HEK293 (cell line): ENCODE data around the gene UBE2J2.

ENCODE experiments used
- HOXA7 ChIP-seq: sonication (generic); formaldehyde crosslinking; IDR thresholded peaks from 2 replicates; pipeline ENCODE4 v1.8.1; 2022; ENCODE audit warnings: missing genetic modification reagents, borderline replicate concordance
- KLF7 ChIP-seq: fragments of 450-650 bp; formaldehyde crosslinking; IDR thresholded peaks from 2 replicates; pipeline ENCODE4 v1.5.1; 2016; ENCODE audit warnings: missing biosample characterization, missing genetic modification characterization, borderline replicate concordance
- SCRT1 ChIP-seq: fragments of 450-650 bp; formaldehyde crosslinking; IDR thresholded peaks from 2 replicates; pipeline ENCODE4 v1.5.1; 2016; ENCODE audit warnings: missing biosample characterization, missing genetic modification characterization, borderline replicate concordance
- SETDB1 ChIP-seq: IDR thresholded peaks from one replicate; pipeline ENCODE4 v1.6.1; 2017; ENCODE audit warnings: mild to moderate bottlenecking, low read length, moderate library complexity, mixed read lengths; ENCODE audit not compliant: insufficient read length
- SP2 ChIP-seq: fragments of 450-650 bp; formaldehyde crosslinking; IDR thresholded peaks from 2 replicates; pipeline ENCODE4 v1.5.1; 2016; ENCODE audit warnings: missing biosample characterization, missing genetic modification characterization
- ZFHX2 ChIP-seq: fragments of 450-650 bp; formaldehyde crosslinking; conservative IDR thresholded peaks from 2 replicates; pipeline ENCODE4 v1.5.1; 2016; ENCODE audit warnings: missing biosample characterization, missing genetic modification characterization
- ZNF10 ChIP-seq: fragments of 450-650 bp; formaldehyde crosslinking; IDR thresholded peaks from 2 replicates; pipeline ENCODE4 v1.5.1; 2017; ENCODE audit warnings: missing biosample characterization, missing genetic modification characterization
- ZNF132 ChIP-seq: fragments of 450-650 bp; formaldehyde crosslinking; IDR thresholded peaks from 2 replicates; pipeline ENCODE4 v1.5.1; 2017; ENCODE audit warnings: missing biosample characterization, missing genetic modification characterization, borderline replicate concordance
- ZNF16 ChIP-seq: fragments of 450-650 bp; formaldehyde crosslinking; IDR thresholded peaks from 2 replicates; pipeline ENCODE4 v1.5.1; 2016; ENCODE audit warnings: low read depth, missing biosample characterization, missing genetic modification characterization
- ZNF24 ChIP-seq: fragments of 450-650 bp; formaldehyde crosslinking; IDR thresholded peaks from 2 replicates; pipeline ENCODE4 v1.5.1; 2016; ENCODE audit warnings: missing biosample characterization, missing genetic modification characterization
- ZNF335 ChIP-seq: fragments of 450-650 bp; formaldehyde crosslinking; conservative IDR thresholded peaks from 2 replicates; pipeline ENCODE4 v1.5.1; 2016; ENCODE audit warnings: missing biosample characterization, missing genetic modification characterization
- ZNF404 ChIP-seq: fragments of 450-650 bp; formaldehyde crosslinking; IDR thresholded peaks from 2 replicates; pipeline ENCODE4 v1.5.1; 2017; ENCODE audit warnings: missing biosample characterization, missing genetic modification characterization
- ZNF423 ChIP-seq: fragments of 450-650 bp; formaldehyde crosslinking; IDR thresholded peaks from 2 replicates; pipeline ENCODE4 v1.5.1; 2016; ENCODE audit warnings: missing biosample characterization, missing genetic modification characterization
- ZNF433 ChIP-seq: fragments of 450-650 bp; formaldehyde crosslinking; IDR thresholded peaks from 2 replicates; pipeline ENCODE4 v1.5.1; 2016; ENCODE audit warnings: missing biosample characterization, missing genetic modification characterization, low read depth
- ZNF48 ChIP-seq: fragments of 450-650 bp; formaldehyde crosslinking; IDR thresholded peaks from 2 replicates; pipeline ENCODE4 v1.5.1; 2016; ENCODE audit warnings: missing biosample characterization, missing genetic modification characterization
- ZNF623 ChIP-seq: fragments of 450-650 bp; formaldehyde crosslinking; IDR thresholded peaks from 2 replicates; pipeline ENCODE4 v1.5.1; 2016; ENCODE audit warnings: missing biosample characterization, missing genetic modification characterization
- ZNF654 ChIP-seq: fragments of 450-650 bp; formaldehyde crosslinking; IDR thresholded peaks from 2 replicates; pipeline ENCODE4 v1.5.1; 2016; ENCODE audit warnings: low read depth, missing biosample characterization, missing genetic modification characterization
- ZNF658 ChIP-seq: fragments of 450-650 bp; formaldehyde crosslinking; IDR thresholded peaks from 2 replicates; pipeline ENCODE4; 2016; ENCODE audit warnings: missing biosample characterization, missing genetic modification characterization
- ZNF768 ChIP-seq: fragments of 450-650 bp; formaldehyde crosslinking; IDR thresholded peaks from 2 replicates; pipeline ENCODE4 v1.5.1; 2018; ENCODE audit warnings: missing biosample characterization, mild to moderate bottlenecking, missing genetic modification characterization
- ZNF843 ChIP-seq: fragments of 450-650 bp; formaldehyde crosslinking; IDR thresholded peaks from 2 replicates; pipeline ENCODE4 v1.5.1; 2016; ENCODE audit warnings: missing biosample characterization, missing genetic modification characterization
- ZSCAN23 ChIP-seq: fragments of 450-650 bp; formaldehyde crosslinking; IDR thresholded peaks from 2 replicates; pipeline ENCODE4 v1.5.1; 2016; ENCODE audit warnings: missing biosample characterization, missing genetic modification characterization
- TF ChIP-seq, protein P1 (sequence below): fragments of 450-650 bp; IDR thresholded peaks from 2 replicates; pipeline ENCODE4 v1.5.1; 2018; ENCODE audit warnings: missing biosample characterization, mild to moderate bottlenecking, missing genetic modification characterization
- TF ChIP-seq, protein P2 (sequence below): fragments of 450-650 bp; formaldehyde crosslinking; IDR thresholded peaks from 2 replicates; pipeline ENCODE4 v1.5.1; 2016; ENCODE audit warnings: missing biosample characterization, missing genetic modification characterization
- TF ChIP-seq, protein P3 (sequence below): fragments of 450-650 bp; formaldehyde crosslinking; IDR thresholded peaks from 2 replicates; pipeline ENCODE4 v1.5.1; 2017; ENCODE audit warnings: missing biosample characterization, missing genetic modification characterization
- TF ChIP-seq, protein P4 (sequence below): fragments of 450-650 bp; formaldehyde crosslinking; IDR thresholded peaks from 2 replicates; pipeline ENCODE4 v1.5.1; 2016; ENCODE audit warnings: missing biosample characterization, missing genetic modification characterization
- TF ChIP-seq, protein P5 (sequence below): fragments of 450-650 bp; formaldehyde crosslinking; IDR thresholded peaks from 2 replicates; pipeline ENCODE4 v1.5.1; 2016; ENCODE audit warnings: missing biosample characterization, missing genetic modification characterization
- TF ChIP-seq, protein P6 (sequence below): fragments of 450-650 bp; formaldehyde crosslinking; IDR thresholded peaks from 2 replicates; pipeline ENCODE4 v1.5.1; 2016; ENCODE audit warnings: missing biosample characterization, missing genetic modification characterization
- TF ChIP-seq, protein P7 (sequence below): fragments of 450-650 bp; formaldehyde crosslinking; IDR thresholded peaks from 2 replicates; pipeline ENCODE4 v1.5.1; 2016; ENCODE audit warnings: missing biosample characterization, missing genetic modification characterization

UBE2J2 gene

DNA sequence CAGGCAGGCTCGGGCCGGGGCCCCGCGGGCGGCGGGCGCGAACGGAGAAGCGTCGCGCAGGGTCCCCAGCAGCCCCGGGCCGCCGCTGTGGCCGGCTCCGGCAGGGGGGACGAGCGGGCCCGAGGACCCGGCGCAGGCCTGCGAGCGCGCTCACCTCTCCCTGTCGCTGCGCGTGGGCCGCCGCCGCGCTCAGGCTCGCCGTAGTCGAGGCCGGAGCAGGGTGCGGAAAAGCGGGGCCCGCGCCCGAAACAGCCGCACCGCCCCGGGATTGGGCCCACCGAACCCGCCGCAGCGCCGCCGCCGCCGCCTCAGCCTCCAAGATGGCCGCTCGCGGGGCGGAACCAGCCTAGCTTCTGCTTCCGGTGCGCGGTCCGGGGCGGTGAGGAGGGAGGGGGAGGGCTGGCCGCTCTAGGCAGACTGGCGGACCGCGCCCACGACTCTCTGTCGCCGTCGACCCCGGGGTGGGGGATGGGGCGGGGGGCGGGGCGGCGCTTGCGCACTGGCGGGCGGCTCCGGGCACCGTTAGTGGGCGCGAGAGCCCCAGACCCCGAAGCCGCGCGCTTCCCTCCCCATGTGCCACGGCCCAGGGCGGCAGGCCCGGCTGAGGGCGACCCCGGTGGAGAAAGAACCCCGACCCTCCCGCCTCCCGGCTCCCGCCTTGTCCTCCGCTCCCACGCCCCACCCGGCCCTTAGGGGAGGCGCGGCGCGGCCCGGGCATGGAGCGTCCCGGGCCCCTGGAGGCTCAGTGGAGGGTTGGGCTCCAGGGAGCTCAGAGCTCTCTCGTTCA lies at the start of gene UBE2J2 (continued):
- no peak for TF ChIP-seq SETDB1
- TF ChIP-seq ZNF423 (tag by site-specific recombination): no peak
- no peak for TF ChIP-seq SCRT1 (tag by site-specific recombination)
- no peak for TF ChIP-seq ZNF623 (tag by site-specific recombination)
- TF ChIP-seq, protein P1, sequence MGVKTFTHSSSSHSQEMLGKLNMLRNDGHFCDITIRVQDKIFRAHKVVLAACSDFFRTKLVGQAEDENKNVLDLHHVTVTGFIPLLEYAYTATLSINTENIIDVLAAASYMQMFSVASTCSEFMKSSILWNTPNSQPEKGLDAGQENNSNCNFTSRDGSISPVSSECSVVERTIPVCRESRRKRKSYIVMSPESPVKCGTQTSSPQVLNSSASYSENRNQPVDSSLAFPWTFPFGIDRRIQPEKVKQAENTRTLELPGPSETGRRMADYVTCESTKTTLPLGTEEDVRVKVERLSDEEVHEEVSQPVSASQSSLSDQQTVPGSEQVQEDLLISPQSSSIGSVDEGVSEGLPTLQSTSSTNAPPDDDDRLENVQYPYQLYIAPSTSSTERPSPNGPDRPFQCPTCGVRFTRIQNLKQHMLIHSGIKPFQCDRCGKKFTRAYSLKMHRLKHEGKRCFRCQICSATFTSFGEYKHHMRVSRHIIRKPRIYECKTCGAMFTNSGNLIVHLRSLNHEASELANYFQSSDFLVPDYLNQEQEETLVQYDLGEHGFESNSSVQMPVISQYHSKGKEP (tag by site-specific recombination): no peak
- TF ChIP-seq, protein P2, sequence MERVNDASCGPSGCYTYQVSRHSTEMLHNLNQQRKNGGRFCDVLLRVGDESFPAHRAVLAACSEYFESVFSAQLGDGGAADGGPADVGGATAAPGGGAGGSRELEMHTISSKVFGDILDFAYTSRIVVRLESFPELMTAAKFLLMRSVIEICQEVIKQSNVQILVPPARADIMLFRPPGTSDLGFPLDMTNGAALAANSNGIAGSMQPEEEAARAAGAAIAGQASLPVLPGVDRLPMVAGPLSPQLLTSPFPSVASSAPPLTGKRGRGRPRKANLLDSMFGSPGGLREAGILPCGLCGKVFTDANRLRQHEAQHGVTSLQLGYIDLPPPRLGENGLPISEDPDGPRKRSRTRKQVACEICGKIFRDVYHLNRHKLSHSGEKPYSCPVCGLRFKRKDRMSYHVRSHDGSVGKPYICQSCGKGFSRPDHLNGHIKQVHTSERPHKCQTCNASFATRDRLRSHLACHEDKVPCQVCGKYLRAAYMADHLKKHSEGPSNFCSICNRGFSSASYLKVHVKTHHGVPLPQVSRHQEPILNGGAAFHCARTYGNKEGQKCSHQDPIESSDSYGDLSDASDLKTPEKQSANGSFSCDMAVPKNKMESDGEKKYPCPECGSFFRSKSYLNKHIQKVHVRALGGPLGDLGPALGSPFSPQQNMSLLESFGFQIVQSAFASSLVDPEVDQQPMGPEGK (tag by site-specific recombination): peak; percentile 51
- no peak for TF ChIP-seq ZNF768 (tag by site-specific recombination)
- TF ChIP-seq, protein P3, sequence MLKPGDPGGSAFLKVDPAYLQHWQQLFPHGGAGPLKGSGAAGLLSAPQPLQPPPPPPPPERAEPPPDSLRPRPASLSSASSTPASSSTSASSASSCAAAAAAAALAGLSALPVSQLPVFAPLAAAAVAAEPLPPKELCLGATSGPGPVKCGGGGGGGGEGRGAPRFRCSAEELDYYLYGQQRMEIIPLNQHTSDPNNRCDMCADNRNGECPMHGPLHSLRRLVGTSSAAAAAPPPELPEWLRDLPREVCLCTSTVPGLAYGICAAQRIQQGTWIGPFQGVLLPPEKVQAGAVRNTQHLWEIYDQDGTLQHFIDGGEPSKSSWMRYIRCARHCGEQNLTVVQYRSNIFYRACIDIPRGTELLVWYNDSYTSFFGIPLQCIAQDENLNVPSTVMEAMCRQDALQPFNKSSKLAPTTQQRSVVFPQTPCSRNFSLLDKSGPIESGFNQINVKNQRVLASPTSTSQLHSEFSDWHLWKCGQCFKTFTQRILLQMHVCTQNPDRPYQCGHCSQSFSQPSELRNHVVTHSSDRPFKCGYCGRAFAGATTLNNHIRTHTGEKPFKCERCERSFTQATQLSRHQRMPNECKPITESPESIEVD (tag by site-specific recombination): no peak
- no peak for TF ChIP-seq KLF7 (tag by site-specific recombination)
- no peak for TF ChIP-seq ZSCAN23 (tag by site-specific recombination)
- TF ChIP-seq ZNF132: no peak
- TF ChIP-seq ZNF658 (tag by site-specific recombination): no peak
- TF ChIP-seq, protein P4, sequence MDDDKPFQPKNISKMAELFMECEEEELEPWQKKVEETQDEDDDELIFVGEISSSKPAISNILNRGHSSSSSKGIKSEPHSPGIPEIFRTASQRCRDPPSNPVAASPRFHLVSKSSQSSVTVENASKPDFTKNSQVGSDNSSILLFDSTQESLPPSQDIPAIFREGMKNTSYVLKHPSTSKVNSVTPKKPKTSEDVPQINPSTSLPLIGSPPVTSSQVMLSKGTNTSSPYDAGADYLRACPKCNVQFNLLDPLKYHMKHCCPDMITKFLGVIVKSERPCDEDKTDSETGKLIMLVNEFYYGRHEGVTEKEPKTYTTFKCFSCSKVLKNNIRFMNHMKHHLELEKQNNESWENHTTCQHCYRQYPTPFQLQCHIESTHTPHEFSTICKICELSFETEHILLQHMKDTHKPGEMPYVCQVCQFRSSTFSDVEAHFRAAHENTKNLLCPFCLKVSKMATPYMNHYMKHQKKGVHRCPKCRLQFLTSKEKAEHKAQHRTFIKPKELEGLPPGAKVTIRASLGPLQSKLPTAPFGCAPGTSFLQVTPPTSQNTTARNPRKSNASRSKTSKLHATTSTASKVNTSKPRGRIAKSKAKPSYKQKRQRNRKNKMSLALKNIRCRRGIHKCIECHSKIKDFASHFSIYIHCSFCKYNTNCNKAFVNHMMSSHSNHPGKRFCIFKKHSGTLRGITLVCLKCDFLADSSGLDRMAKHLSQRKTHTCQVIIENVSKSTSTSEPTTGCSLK (tag by site-specific recombination): no peak
- TF ChIP-seq, protein P5, sequence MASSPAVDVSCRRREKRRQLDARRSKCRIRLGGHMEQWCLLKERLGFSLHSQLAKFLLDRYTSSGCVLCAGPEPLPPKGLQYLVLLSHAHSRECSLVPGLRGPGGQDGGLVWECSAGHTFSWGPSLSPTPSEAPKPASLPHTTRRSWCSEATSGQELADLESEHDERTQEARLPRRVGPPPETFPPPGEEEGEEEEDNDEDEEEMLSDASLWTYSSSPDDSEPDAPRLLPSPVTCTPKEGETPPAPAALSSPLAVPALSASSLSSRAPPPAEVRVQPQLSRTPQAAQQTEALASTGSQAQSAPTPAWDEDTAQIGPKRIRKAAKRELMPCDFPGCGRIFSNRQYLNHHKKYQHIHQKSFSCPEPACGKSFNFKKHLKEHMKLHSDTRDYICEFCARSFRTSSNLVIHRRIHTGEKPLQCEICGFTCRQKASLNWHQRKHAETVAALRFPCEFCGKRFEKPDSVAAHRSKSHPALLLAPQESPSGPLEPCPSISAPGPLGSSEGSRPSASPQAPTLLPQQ (tag by site-specific recombination): peak; percentile 69
- no peak for TF ChIP-seq ZNF654 (tag by site-specific recombination)
- TF ChIP-seq, protein P6, sequence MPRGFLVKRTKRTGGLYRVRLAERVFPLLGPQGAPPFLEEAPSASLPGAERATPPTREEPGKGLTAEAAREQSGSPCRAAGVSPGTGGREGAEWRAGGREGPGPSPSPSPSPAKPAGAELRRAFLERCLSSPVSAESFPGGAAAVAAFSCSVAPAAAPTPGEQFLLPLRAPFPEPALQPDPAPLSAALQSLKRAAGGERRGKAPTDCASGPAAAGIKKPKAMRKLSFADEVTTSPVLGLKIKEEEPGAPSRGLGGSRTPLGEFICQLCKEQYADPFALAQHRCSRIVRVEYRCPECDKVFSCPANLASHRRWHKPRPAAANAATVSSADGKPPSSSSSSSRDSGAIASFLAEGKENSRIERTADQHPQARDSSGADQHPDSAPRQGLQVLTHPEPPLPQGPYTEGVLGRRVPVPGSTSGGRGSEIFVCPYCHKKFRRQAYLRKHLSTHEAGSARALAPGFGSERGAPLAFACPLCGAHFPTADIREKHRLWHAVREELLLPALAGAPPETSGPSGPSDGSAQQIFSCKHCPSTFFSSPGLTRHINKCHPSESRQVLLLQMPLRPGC (tag by site-specific recombination): no peak
- TF ChIP-seq SP2 (tag by site-specific recombination): peak; percentile 80
- TF ChIP-seq HOXA7: no peak
- no peak for TF ChIP-seq ZNF433 (tag by site-specific recombination)
- no peak for TF ChIP-seq ZNF48 (tag by site-specific recombination)
- TF ChIP-seq ZNF16 (tag by site-specific recombination): no peak
- TF ChIP-seq ZNF24 (tag by site-specific recombination): no peak
- peak; percentile 47 for TF ChIP-seq ZNF335
- peak; percentile 80 for TF ChIP-seq ZFHX2
- TF ChIP-seq, protein P7, sequence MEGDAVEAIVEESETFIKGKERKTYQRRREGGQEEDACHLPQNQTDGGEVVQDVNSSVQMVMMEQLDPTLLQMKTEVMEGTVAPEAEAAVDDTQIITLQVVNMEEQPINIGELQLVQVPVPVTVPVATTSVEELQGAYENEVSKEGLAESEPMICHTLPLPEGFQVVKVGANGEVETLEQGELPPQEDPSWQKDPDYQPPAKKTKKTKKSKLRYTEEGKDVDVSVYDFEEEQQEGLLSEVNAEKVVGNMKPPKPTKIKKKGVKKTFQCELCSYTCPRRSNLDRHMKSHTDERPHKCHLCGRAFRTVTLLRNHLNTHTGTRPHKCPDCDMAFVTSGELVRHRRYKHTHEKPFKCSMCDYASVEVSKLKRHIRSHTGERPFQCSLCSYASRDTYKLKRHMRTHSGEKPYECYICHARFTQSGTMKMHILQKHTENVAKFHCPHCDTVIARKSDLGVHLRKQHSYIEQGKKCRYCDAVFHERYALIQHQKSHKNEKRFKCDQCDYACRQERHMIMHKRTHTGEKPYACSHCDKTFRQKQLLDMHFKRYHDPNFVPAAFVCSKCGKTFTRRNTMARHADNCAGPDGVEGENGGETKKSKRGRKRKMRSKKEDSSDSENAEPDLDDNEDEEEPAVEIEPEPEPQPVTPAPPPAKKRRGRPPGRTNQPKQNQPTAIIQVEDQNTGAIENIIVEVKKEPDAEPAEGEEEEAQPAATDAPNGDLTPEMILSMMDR (tag by site-specific recombination): no peak
- no peak for TF ChIP-seq ZNF404 (tag by site-specific recombination)
- no peak for TF ChIP-seq ZNF10 (tag by site-specific recombination)
- TF ChIP-seq ZNF843: no peak
